GM12891 (cell line): ENCODE measurements around the gene DARS1.

Experiments
- POLR2A ChIP-seq: IDR thresholded peaks from 2 replicates; pipeline ENCODE4 v1.6.1; 2011; ENCODE audit warnings: low read depth, low read length, control low read depth
- POLR2AphosphoS5 ChIP-seq: IDR thresholded peaks from 2 replicates; pipeline ENCODE4 v1.6.1; 2011; ENCODE audit warnings: low read depth, low read length, control low read depth
- POU2F2 ChIP-seq: IDR thresholded peaks from 2 replicates; pipeline ENCODE4 v1.6.1; 2011; ENCODE audit warnings: low read depth, mild to moderate bottlenecking, control low read depth, low read length, moderate library complexity

GRCh38 chr2:135985018-135985825 is at the start of gene DARS1:
- TF ChIP-seq POLR2A (peak; percentile 59), POLR2AphosphoS5 (peak; percentile 60), POU2F2 (no peak)
